HG03565 (cell line): ENCODE measurements around the gene ACTA2.

Source experiments
- ATAC-seq: cut with Tn5 transposase; IDR thresholded peaks from one replicate; pipeline ENCODE4 v1.9.1; 2021; ENCODE audit warnings: mild to moderate bottlenecking, moderate library complexity; ENCODE audit not compliant: unreplicated experiment

The ACTA2 gene

DNA sequence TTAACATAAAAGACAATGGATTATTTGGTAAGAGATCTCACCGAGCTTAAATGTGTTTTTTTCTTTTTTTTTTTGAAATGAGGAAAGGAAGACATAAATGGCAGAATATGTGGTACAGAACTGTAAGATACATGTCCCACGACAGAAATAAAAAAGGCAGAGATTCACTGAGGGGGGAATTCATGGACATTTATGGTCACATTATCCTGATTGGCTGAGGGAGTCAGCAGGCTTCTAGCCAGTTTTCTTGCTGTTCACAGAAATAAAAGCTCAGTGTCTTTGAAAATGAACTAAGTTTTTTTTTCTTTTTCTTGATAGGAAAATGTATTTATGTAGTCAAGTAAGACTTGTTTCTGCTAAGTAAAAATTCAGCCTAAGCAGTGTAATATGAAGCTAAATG, 29.8 kb upstream of the ACTA2 start:
- ATAC-seq: no peak

DNA sequence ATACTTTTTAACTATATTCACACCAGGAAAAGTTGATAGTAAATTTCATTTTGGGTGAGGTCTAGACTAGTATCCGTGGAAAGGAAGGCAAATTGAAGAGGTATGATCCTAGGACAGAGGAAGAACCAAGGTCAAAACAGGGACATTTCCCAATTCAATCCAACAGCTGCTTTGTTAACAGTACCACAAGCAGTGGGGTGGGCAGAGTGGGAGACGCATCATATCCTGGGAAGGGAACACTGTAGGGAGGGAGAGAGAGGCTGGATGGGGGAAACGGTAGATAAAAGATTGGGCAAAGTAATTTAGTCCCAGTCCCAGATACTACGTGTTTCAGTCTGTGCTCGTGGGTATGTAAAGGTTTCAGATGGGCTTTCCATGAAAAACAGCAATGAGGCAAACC, 28.9 kb upstream of the ACTA2 start:
- ATAC-seq: no peak

DNA sequence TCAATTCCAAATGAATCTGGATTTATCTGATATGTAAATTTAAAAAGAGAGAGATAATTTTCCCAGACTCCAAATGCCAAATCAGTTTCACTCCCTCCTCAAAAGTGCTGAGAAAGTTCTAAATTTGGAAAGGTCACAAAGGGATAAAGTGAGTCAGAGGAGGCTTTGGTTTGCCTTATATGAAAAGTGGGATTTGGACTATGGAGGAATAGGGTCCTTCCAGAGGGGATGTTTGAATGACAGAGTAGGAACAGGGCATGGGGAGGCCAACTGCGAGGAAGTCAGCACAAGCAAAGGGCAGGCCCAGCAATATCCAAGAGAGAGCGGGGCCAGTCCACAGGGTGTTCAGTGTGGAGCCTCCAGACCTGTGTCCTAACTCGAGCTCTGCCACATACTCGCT, 28.2 kb upstream of the ACTA2 start:
- no peak for ATAC-seq

DNA sequence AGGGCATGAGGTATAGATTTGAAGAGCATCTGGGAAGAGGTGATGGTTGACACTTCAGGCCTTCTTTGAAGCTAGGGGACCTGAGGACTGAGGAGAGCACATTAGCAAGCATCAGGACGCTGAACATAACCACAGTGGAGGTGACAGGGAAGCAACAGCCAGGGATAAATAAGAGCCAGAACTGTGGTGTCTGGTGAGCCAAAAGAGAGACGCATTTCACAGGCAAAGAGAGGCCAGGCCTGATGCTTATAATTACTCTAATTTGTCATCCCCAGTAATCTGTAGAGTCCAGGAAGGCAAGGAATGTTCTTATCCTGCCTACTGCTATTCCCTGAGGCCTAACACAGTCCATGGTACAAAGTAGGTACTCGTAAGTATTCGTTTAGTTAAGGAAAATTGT, 27.7 kb upstream of the ACTA2 start:
- ATAC-seq: no peak

DNA sequence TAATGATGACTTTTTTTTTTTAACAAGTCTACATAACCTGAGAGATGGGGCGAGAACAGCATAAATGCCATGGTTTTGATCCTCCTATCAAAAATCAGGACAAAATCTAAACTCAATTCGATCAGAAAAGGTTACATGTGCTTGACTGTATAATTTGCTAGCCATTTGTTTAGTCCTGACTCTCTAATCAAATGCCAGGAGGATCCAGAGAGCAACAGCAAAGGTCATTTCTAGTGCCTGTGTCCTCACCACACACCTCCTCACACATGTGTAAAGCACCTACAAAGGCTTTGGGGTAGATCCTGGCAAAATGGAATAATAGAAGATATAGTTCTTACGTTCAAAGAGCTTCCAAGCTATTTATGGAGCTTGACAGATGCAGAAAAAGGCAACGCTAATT, 27.0 kb upstream of the ACTA2 start:
- no peak for ATAC-seq

DNA sequence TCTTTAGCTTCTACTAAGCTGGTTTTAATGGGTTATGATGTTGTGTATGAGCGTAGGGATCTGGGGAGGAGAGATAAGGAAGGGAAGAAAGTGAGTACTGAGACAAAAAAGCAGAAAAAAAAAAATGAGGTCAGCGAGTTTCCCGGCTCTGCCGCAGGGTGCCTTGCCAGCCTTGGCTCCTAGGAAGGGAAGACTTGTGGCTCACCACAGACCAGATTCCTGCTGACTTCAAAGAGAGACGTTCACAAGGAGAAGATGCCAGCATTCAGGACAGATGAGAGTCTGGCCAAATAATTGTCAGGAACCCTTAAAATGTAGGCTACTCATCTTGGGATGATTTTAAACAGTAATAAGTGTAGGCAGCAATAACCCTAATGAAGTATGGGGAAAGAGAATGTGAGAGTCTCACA, 26.6 kb upstream of the ACTA2 start:
- no peak for ATAC-seq

DNA sequence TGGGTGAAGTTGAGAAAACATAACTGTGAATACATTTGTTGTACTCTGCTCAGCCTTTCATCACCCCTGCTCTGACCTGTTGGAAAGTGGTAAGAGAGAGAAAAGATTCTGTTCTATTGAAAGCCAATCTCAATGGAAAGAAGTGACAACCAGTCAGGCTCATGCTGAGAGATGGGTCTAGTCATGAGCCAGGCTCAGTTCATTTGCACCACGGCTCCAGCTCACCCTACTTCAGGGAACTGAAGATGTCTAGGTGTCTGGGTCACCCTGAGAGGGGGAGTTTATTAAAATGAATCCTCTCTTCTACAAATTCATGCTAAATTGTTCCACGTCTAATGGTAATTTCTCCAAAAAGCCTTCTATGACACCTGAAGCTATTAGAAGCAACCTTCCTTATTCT, 25.9 kb upstream of the ACTA2 start:
- ATAC-seq: no peak

DNA sequence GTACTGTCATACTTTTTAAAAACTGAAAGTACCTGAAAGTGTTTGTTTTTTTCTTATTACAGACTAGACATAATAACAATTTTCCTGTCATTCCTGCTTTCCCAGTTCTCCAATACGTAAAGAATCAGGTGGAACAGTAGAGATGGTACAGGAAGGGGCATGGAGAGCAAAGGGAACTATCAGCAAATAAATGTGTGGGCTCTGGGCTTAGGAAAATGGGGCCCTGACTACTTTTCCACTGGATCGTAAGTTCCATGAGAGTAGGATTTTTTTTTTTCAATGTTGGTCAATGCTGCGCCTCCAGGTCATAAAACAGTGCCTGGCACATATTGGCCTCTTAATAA, 22.8 kb upstream of the ACTA2 start:
- no peak for ATAC-seq

DNA sequence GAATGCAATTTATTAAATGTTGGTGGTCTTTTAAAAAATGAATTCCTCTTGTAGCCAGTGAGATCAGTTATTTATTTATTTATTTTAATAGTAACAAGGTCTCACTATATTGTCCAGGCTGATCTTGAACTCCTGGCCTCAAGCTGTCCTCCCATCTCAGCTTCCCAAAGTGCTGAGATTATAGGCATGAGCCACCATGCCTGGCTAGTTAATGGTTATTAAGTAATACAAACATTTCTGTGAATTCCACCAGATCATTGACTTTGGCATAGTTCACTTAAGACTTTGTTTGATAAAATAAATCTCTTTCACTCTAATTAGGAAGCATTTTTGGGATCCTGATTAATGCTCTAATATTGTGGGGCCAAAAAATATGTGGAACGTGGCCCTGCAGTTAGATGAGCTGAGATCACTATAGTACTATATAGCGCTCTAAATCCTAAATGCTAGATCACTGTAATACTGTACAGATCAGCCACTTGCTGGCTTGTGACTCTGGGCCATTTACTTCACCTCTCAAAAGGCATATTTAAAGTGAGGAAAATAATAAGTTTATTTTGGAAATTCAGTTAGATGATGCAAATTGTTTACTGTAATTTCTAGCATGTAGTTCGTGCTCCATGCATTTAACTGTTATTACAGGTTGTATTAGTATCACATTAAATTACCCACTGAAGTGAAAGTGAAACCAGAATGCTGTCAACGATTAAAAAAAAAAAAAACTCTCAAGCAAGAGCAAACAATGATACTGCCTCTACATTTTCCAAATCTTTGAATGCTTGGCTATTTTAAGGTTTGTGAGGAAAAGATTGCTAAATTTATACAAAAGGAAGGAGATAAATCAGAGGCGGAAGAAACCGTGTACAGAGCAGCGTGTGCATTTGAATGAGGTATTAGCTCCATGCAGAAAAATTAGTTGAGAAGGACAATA, 22.1 kb upstream of the ACTA2 start:
- no peak for ATAC-seq

DNA sequence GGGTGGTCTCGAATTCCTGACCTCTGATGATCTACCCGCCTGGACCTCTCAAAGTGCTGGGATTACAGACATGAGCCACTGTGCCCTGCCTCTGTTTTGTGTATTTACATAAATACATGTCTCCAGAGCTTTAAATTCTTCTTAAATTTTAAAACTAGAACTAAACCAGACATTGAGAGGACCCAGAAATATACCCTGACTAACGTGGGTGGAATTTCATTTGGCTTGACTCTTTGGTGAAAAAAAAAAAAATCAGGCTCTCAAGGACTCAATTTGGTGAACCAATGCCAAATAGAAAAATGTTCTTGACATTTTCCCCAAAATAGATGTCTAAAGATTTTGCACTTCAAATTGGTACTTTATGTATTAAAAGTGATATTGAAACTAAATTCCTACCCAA, 21.4 kb upstream of the ACTA2 start:
- ATAC-seq: no peak

DNA sequence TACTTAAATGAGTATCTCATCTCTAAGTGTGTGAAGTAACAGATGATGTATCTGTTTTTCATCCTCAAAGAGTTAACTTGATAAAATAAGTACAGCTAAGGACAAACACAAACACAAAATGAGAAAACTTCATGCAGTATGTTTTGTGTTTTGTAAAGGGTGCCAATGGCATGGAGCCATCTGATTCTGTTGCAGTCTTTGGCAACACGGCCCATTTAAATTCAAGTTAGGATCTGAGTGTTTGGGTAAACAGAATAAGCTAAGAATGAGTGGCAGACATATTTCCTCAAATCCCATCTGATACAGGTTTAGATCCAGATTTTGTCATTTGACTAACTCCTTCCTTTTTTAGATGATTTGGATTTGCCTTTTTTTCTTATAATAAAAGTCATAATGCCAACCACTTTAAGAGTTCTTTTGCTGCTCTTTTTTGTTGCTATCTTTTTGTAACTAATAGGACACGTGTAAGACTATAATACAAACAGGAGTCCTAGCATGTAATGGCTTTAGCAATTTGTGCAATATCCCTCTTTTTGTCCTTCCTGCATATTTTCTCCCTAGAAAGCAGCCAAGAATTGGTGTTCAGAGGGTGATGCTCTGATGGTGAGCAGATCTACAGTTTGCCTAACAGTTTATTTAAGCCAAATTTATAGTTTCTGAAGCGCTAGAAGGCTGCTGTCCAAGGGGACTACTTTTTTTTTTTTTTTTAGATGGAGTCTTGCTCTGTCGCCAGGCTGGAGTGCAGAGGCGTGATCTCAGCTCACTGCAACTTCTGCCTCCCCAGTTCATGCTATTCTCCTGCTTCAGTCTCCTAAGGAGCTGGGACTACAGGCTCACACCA, 18.9 kb upstream of the ACTA2 start:
- ATAC-seq: no peak

DNA sequence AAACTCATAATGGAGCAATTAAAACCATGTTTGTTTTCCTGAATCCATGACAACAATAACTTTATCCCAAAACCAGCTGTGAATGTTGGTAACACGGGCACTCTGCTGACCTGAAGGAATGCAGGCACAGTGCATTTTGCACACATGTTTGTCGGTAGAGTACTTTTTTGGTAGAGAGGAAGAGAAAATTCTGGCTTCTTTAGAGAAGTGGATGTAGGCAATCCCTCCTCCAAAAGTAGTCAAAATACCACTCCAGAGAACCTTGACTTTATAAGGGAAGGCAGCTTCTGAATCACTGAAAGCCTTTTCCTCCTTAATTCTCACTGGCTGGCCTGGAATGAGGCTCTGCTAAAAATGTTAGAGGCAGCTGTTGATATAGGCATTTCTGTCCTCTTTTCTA, 15.8 kb upstream of the ACTA2 start:
- ATAC-seq: no peak

DNA sequence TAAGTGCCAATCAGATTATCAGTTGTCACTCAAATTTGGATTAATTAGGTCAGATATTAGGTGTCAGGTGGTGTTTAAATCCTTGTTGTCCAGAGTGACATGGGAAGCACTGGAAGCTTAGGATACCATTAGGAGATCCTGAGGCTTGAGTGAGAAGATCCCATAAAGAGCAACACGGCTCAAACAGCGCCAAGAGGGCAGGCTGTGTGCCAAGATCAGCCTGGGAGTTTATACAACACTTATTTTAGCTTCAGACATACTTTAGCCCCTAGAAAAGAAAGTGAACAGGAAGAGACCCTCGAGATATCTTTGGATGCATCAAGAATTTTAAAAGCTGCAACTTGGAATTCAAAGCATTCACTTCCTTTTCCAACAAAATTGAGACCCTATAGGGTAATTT, 14.2 kb upstream of the ACTA2 start:
- no peak for ATAC-seq

DNA sequence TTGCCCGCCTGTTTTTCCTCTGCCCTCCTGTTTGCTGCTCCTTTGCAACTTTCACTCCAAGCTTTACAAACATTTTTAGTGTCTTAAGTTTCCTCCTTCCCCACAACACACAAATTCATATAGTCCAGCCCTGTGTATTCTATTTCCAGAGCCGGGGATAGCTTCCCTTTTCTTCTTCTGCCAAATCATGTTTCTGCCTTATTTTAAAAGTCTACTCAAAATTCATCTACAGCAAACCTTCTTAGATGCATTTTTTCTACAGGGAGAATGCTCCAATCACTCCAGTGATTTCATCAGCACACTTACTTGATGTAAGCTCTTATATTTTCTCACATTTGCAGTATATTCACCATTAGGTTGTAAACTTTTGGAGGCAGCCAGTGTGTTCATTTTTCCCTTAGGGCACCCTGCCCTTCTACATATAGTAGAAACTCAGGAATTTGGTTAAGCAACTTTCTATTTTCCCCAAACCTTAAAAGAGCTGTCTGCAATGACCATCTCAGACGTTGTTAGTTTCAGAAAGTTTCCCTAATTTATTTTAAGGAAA, 12.4 kb upstream of the ACTA2 start:
- no peak for ATAC-seq

DNA sequence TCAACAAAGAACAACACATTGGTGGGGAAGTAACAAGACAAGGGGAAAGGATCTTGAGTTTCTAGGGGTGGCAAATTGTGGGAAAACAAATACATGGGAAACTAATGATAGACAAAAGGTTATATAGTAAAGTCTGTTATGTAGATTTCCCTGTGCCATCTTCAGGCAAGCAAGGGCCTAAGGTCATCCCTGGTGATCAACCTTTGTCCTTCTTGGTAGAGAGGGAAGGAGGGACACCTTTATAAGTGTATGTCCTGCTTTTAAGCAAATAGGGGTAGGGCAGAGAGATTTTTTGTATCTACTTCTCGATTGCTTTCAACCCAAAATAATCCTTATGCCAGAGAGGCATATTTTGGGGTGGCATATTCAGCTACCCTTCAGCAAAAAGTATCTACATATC, 11.8 kb upstream of the ACTA2 start:
- ATAC-seq: no peak

DNA sequence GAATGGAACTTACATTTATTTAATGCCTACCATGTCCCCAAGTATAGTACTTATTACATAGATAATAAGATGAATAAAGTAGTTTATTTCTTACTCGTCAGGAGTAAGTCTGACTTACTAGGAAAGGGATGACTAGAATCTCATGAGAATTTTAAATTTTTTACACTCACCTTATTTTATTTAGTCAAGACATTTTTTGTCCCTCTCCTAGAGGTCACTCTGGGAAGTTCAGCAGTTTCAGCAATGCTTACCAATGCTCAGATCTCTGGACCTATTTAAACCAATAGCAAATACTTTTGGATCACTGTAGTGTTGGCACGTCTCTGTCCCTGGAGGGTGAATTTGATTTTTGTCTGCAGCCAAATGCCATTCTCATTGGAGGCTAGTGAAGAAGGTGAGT, 10.7 kb upstream of the ACTA2 start:
- ATAC-seq: no peak

DNA sequence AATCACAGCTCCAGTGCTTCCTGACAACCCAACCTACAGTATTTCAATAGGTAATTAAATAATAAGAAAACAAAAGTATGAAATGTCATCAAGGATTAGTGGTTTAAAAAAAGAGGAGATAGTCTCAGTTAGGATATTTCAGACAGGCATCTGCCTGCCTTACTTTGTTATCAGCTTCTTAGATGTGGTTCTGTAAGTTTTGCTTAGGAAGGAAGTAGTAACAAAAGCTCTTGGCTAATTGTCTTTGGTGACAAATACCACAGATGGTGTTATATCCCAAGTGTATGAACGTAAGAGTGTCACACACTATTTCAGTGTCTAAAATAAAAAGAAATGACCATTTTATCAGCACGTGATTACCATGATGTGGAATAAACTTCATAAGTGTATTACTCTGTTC, 9.8 kb upstream of the ACTA2 start:
- no peak for ATAC-seq

DNA sequence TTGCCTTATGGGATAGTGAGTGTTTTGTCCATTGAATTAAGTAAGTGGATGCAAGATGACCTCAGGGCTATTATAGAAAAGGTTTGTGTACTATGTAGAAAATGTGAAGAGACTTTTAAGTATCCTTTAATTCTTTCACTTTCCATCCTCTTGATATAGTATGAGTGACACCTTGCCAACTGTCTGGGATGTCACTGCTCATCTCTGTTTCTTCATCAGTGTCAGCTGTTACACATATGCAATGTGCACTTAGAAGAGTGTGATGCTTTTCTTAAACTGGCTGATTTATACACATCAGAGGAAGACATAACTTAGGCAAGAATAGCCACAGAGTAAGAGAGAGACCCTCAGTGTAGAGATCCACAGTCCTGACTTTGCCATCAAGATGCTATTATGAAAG, 8.7 kb upstream of the ACTA2 start:
- no peak for ATAC-seq

DNA sequence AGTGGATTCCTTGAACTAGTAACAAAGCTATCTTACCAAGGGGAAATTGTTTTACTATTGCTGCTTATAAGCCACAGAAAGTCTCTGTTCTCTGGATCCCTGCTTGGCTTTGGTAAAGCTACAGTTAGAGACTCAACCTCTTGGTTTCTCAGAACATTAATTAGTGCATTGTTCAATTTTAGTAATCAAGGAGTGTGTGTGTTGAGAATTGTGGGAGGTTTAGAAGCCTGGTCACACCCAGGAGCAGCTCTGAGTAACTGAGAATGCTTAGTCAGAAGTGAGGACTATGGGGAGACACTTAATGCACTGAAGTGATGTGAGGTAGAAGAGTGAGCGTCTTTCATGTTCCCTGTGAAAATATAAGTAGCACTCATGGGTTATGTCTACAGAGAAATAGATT, 8.2 kb upstream of the ACTA2 start:
- no peak for ATAC-seq

DNA sequence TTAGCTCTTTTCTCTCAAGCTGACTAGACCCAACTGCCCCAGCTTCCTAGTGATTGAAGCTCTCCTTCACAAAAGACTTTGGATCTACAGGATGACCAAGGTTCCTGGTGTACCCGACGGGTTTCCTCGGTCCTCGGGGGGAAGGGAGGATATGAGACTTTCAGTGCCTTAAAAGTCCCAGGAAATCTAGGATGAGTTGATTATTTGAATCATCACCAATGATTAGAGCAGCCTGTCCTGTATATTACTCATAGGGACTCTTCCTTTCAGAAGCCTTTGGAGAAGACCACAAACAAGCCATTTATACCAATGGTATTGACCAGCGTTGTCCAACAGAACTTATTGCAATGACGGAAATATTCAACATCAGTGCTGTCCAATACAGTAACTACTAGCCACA, 6.1 kb upstream of the ACTA2 start:
- no peak for ATAC-seq

DNA sequence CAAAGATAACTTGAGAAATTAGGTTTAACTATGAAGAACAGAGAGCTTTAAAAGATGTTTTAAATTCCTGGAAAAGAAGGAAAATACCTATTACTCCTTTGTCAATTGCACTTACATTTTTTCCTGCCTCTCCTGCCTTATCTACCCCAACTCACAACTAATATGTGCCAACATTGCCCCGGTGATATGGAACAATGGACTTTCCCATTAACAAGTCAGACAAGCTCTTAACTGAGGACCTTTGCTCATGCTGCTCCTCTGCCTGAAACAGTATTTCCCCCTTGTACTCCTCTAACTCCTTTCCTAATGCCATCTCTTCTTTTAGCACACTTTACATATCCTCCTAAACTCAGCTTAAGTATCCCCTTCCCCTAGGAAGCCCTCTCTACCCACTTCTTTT, 4.8 kb upstream of the ACTA2 start:
- ATAC-seq: no peak

DNA sequence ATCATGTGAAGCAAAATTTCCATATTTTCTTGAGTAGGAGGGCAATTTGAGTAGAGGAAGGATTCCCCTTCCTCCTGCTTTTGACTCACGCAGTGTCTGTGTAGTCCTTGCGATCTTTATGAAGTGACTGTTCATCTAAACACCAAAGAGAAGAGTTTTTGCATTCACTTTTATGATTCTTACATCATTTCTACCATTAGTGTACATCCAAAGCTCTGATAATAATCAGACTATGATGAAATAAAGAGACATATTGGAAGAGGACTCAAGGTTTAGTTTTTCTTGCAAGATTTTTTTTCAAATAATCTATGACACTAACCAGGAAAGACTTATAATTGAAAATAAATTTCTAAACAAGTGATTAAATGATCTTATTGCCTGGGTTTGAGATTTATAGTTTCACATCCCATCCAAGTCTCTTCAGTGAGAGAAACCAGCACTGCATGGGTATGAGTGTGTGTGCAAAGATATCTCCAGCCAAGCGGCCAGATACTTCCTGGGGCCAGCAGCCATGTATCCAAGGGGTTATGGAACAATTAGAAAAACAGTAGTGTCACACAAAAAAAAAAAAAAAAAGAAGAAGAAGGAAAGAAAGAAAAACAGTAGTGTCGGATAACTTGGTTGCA, 2.0 kb upstream of the ACTA2 start:
- no peak for ATAC-seq
